ENCODE data around the gene ANTXR1. TPM values are rescaled to one million over a fixed set of nuclear protein-coding genes. Genes with fewer than 3 reads are reported as not detected.

Gene ANTXR1
- total RNA-seq, 1 donor from 2014 or later = 144 TPM

DNA sequence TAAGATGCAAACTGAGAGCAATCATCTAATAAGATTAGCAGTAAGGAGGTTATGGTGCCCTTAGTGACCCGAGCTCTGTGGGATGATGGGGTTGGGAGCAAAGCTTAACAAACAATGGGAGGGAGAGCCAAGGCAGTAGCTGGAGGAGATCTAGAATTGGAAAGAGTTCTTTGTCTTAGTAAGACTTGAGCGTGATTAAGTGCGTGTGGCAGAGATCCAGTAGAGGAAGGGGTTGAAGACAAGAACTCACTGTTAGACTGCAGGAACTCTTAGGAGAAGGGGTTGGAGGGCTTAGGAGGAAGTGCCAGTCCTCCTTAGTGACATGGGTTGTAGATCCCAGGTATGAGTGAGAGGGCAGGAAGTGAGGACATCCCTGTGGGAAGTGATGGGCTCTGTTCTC, 189.3 kb downstream of the ANTXR1 start:
- peaks cover 4% of the 10 kb centered on the region for H3K9me3 Mint-ChIP-seq
- DNase-seq (ENCODE audit: low spot score in 2 of 2, unreplicated experiment in 2 of 2) = no peak
- H3K4me1 Mint-ChIP-seq = peaks cover 3% of the 10 kb centered on the region
- H3K36me3 Mint-ChIP-seq = peaks cover 30% of the 10 kb centered on the region
- H3K4me3 Mint-ChIP-seq = no peak overlapping the region
- no peak overlapping the region for H3K27ac Mint-ChIP-seq
- TF ChIP-seq, protein P1, sequence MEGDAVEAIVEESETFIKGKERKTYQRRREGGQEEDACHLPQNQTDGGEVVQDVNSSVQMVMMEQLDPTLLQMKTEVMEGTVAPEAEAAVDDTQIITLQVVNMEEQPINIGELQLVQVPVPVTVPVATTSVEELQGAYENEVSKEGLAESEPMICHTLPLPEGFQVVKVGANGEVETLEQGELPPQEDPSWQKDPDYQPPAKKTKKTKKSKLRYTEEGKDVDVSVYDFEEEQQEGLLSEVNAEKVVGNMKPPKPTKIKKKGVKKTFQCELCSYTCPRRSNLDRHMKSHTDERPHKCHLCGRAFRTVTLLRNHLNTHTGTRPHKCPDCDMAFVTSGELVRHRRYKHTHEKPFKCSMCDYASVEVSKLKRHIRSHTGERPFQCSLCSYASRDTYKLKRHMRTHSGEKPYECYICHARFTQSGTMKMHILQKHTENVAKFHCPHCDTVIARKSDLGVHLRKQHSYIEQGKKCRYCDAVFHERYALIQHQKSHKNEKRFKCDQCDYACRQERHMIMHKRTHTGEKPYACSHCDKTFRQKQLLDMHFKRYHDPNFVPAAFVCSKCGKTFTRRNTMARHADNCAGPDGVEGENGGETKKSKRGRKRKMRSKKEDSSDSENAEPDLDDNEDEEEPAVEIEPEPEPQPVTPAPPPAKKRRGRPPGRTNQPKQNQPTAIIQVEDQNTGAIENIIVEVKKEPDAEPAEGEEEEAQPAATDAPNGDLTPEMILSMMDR (IDR thresholded peaks at IDR 0.05; ENCODE audit: unreplicated experiment) = no peak
- no peaks in the 10 kb centered on the region for H3K27me3 Mint-ChIP-seq (ENCODE audit: low read depth)

DNA sequence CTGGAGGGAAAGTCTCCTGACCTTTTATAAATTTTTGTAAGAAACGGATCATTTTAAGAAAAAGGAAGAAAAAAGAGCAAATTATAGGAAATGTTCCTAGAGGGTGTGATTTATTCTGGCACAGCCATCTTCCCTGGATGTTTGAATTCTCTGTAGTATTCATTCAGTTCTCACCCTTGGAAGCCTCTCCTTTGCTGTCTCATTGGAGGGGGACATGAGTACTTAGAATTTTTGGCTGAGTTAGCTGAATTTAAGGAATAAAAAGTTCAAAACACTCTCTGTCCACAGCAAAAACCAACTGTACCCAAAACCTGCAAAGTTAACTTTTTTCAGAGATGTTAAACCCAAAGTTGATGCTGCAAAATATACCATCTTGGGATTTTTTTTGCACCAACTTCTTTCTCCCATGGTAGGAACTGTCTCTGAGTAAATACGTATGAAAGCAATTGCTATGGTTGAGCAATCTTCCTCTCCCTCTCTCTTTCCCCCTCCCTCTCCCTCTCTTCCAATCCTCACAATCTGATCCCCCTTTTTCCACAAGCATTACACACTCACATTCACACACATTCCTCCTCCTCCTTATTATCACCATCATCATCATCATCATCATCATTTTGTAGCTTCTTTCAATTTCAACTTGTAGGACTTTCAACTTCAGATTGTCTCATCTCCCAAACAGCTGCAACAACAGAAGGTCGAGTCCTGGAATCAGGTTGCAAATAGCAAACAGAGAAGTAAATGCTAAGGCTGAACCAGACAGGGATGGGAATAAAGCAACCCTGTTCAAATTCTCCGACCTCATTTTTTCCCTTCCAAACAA, 190.4 kb downstream of the ANTXR1 start:
- Mint-ChIP-seq H3K36me3 (peaks cover 34% of the 10 kb centered on the region), H3K27ac (no peak overlapping the region), H3K27me3 (ENCODE audit: low read depth) (no peaks in the 10 kb centered on the region), H3K4me3 (no peak overlapping the region), H3K4me1 (peaks cover 3% of the 10 kb centered on the region), H3K9me3 (peaks cover 9% of the 10 kb centered on the region)
- TF ChIP-seq, protein P1 (IDR thresholded peaks at IDR 0.05; ENCODE audit: unreplicated experiment) = no peak
- DNase-seq (ENCODE audit: low spot score in 2 of 2, unreplicated experiment in 2 of 2) = no peak

- no peak for DNase-seq (ENCODE audit: low spot score in 2 of 2, unreplicated experiment in 2 of 2)
- Mint-ChIP-seq H3K27me3 (ENCODE audit: low read depth) (no peaks in the 10 kb centered on the region), H3K36me3 (peaks cover 29% of the 10 kb centered on the region), H3K27ac (no peak overlapping the region), H3K4me3 (no peak overlapping the region), H3K4me1 (peaks cover 3% of the 10 kb centered on the region), H3K9me3 (peaks cover 9% of the 10 kb centered on the region)
- TF ChIP-seq, protein P1 (IDR thresholded peaks at IDR 0.05; ENCODE audit: unreplicated experiment) = no peak
These were observed 191.7 kb downstream of the ANTXR1 start for GRCh38 chr2:69204654-69205053.

GRCh38 chr2:69205076-69205475, 192.1 kb downstream of the ANTXR1 start:
- Mint-ChIP-seq H3K36me3 (peaks cover 27% of the 10 kb centered on the region), H3K27ac (no peak overlapping the region), H3K27me3 (ENCODE audit: low read depth) (no peaks in the 10 kb centered on the region), H3K4me1 (peaks cover under 1% of the 10 kb centered on the region), H3K9me3 (peaks cover 9% of the 10 kb centered on the region), H3K4me3 (no peak overlapping the region)
- DNase-seq (ENCODE audit: low spot score in 2 of 2, unreplicated experiment in 2 of 2) = no peak
- TF ChIP-seq, protein P1 (IDR thresholded peaks at IDR 0.05; ENCODE audit: unreplicated experiment) = no peak

GRCh38 chr2:69205491-69205890, 192.5 kb downstream of the ANTXR1 start:
- no peak for DNase-seq (ENCODE audit: low spot score in 2 of 2, unreplicated experiment in 2 of 2)
- no peak overlapping the region for H3K27ac Mint-ChIP-seq
- no peaks in the 10 kb centered on the region for H3K27me3 Mint-ChIP-seq (ENCODE audit: low read depth)
- H3K36me3 Mint-ChIP-seq = peaks cover 27% of the 10 kb centered on the region
- H3K4me3 Mint-ChIP-seq = no peak overlapping the region
- TF ChIP-seq, protein P1 (IDR thresholded peaks at IDR 0.05; ENCODE audit: unreplicated experiment) = no peak
- H3K9me3 Mint-ChIP-seq = peaks cover 9% of the 10 kb centered on the region
- no peaks in the 10 kb centered on the region for H3K4me1 Mint-ChIP-seq
